ENCODE results near the gene CYP2A7.
"Not testable (repeated sequence)": the region's sequence is repeated elsewhere in the genome, so short reads cannot be mapped to it uniquely, and the experiment has no call there.

DNA sequence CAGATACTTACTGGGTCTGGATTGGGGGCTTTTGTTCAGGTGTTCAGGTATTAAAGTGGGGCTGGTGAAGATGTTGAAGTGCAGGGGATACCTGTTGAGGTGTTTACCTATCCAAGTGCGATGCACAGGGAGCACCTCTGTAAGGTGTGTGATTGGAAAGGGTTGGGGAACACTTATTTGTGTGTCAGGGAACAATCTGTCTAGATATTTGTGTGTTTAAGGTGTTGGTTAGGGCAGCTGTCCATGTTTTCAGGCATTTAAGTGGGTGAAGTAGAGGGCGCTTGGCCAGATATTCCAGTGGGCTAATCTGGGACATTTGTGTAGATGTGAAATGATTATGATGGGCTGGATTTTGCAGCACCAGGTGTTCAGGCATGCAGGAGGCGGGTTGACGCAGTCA is 2.7 kb downstream of the CYP2A7 start:
- not testable (repeated sequence) for TF ChIP-seq EZH2 (IDR thresholded peaks at IDR 0.05; ENCODE audit: insufficient read depth, poor library complexity, severe bottlenecking); EZH2phosphoT487 (IDR thresholded peaks at IDR 0.05; ENCODE audit: insufficient read depth, low read depth)
